ENCODE data around the gene CD81.

GRCh38 chr11:2423157-2424025 lies 46.3 kb downstream of the CD81 start:
- TF ChIP-seq CTCF (IDR thresholded peaks at IDR 0.05 in 4 of 5, conservative IDR thresholded peaks at IDR 0.05 in 1 of 5) (no peak), POLR2A (IDR thresholded peaks at IDR 0.05) (no peak)

Measured in gastrocnemius medialis (tissue), 4 donors.